Stimulated activated CD8-positive, alpha-beta memory T cell treated with anti-CD3 and anti-CD28 coated beads, Interleukin-4, amount 100 ng/mL, for 24 hours (primary cell): ENCODE measurements around the gene GGCX.
A peak's percentile ranks its signal among the peaks of the same experiment; 100 is the strongest.
"Not testable (repeated sequence)": the region's sequence is repeated elsewhere in the genome, so short reads cannot be mapped to it uniquely, and the experiment has no call there.

ENCODE experiments used
- DNase-seq: peaks from one replicate; pipeline ENCODE4 v3.0.0-alpha.2; 2020; ENCODE audit warnings: low read depth

Gene GGCX

GRCh38 chr2:85566265-85566664 lies 5.0 kb upstream of the GGCX start:
- no peak for DNase-seq

GRCh38 chr2:85564144-85564563 lies 2.9 kb upstream of the GGCX start:
- DNase-seq, result no peak

GRCh38 chr2:85560812-85561279 lies 447 bp downstream of the GGCX start:
- DNase-seq, result no peak

- not testable (repeated sequence) for DNase-seq
These were observed 928 bp downstream of the GGCX start for GRCh38 chr2:85560403-85560726.

- DNase-seq, result no peak
These were observed 3.1 kb downstream of the GGCX start for GRCh38 chr2:85558160-85558559.

- DNase-seq, result no peak
These were observed 4.2 kb downstream of the GGCX start for GRCh38 chr2:85557130-85557529.

- no peak for DNase-seq
These were observed 6.2 kb downstream of the GGCX start for GRCh38 chr2:85554980-85555612.

- no peak for DNase-seq
These were observed 8.1 kb downstream of the GGCX start for GRCh38 chr2:85553184-85553583.

GRCh38 chr2:85551698-85552678 lies 9.3 kb downstream of the GGCX start:
- peak; percentile 76 for DNase-seq

- DNase-seq, result no peak
These were observed 10.8 kb downstream of the GGCX start for GRCh38 chr2:85550486-85550885.

GRCh38 chr2:85549826-85550225 lies 11.5 kb downstream of the GGCX start:
- DNase-seq, result no peak

GRCh38 chr2:85549095-85549494 lies 12.2 kb downstream of the GGCX start:
- DNase-seq, result no peak

GRCh38 chr2:85548608-85548900 lies 12.7 kb downstream of the GGCX start:
- no peak for DNase-seq

- no peak for DNase-seq
These were observed 13.3 kb downstream of the GGCX start for GRCh38 chr2:85547859-85548607.

GRCh38 chr2:85547089-85547858 lies 14.0 kb downstream of the GGCX start:
- no peak for DNase-seq

GRCh38 chr2:85545780-85546240 lies 15.5 kb downstream of the GGCX start:
- no peak for DNase-seq

GRCh38 chr2:85544915-85545779 lies 16.1 kb downstream of the GGCX start:
- not testable (repeated sequence) for DNase-seq

- DNase-seq, result not testable (repeated sequence)
These were observed 17.0 kb downstream of the GGCX start for GRCh38 chr2:85544254-85544691.

- DNase-seq, result no peak
These were observed 18.5 kb downstream of the GGCX start for GRCh38 chr2:85542777-85543176.

GRCh38 chr2:85541753-85542457 lies 19.4 kb downstream of the GGCX start:
- DNase-seq, result no peak
